Measurements from ENCODE around the gene HES7. TPM values are rescaled to one million over a fixed set of nuclear protein-coding genes. Genes with fewer than 3 reads are reported as not detected.

HES7 gene
- total and polyA plus RNA-seq, 2 donors from 2014 or later, result 0.25 TPM; not detected in 1

DNA sequence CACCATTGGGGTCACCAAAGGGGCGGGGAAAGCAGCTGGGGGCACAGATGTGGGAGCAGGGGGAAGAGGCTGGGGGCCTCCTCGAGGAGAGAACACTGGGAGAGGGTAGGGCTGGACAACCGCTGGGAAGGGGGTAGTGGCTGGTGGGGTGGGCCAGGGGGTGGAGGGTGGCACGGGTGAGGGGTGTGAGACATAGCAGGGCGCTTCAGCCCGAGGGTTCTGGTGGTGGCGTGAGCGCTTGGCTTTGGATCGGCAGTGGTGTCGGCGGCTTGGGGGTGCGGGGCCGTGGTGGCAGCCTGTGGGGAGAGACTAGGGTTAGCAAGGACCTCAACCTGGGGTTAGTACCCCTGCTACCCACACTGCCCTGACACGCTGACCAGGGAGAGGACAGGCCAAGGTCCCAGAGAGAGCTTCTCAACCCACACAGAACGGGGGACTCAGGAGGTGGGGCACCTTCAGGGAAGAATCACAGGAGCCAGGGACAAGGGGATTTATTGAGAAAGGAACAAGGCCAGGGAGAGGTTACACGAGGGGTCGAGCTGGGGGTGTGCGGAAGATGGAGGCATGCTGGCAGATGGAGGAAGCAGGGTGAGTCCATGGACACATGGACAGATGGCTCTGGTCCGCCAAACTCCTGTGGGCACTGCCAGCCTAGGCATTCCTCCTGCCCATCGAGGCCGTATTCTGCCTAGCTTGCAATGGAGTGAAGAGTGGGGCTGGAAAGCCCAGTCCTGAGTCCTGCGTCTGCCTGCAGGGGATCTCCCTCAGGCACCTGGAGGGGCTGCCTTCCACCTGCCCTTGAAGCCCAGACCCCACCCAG, 19.9 kb upstream of the HES7 start:
- DNase-seq (peak in 1 of 5 donors; percentile 38), FAIRE-seq (no peak)
- intact Hi-C loops (cut with DNase I), result no loop called here

GRCh38 chr17:8142887-8143580, 19.1 kb upstream of the HES7 start:
- Histone ChIP-seq H3K27me3 (ENCODE audit: control insufficient read depth, insufficient read depth, low read length) (no peaks in the 10 kb centered on the region), H3K27ac (ENCODE audit: low read depth in 2 of 2, low read length in 2 of 2) (no peak overlapping the region), H3K4me3 (ENCODE audit: low read length in 3 of 3) (no peak overlapping the region), H3K36me3 (ENCODE audit: control insufficient read depth in 2 of 3, insufficient read depth in 3 of 3, low read length in 3 of 3) (peaks cover 0 to 76% (median 66%) of the 10 kb centered on the region in 3 donors), H3K9ac (ENCODE audit: low read length in 3 of 3) (no peak overlapping the region), H3K9me3 (ENCODE audit: control insufficient read depth in 2 of 3, insufficient read depth in 1 of 3, low read length in 3 of 3) (no peaks in the 10 kb centered on the region), H3K4me1 (ENCODE audit: control insufficient read depth in 2 of 3, insufficient read depth in 2 of 3, low read depth in 1 of 3, low read length in 3 of 3) (peaks cover 0 to 11% (median 0%) of the 10 kb centered on the region in 3 donors)
- intact Hi-C loops (cut with DNase I), result no loop called here
- FAIRE-seq (no peak), DNase-seq (peak in 1 of 5 donors; percentile 41)
- TF ChIP-seq, protein P1, sequence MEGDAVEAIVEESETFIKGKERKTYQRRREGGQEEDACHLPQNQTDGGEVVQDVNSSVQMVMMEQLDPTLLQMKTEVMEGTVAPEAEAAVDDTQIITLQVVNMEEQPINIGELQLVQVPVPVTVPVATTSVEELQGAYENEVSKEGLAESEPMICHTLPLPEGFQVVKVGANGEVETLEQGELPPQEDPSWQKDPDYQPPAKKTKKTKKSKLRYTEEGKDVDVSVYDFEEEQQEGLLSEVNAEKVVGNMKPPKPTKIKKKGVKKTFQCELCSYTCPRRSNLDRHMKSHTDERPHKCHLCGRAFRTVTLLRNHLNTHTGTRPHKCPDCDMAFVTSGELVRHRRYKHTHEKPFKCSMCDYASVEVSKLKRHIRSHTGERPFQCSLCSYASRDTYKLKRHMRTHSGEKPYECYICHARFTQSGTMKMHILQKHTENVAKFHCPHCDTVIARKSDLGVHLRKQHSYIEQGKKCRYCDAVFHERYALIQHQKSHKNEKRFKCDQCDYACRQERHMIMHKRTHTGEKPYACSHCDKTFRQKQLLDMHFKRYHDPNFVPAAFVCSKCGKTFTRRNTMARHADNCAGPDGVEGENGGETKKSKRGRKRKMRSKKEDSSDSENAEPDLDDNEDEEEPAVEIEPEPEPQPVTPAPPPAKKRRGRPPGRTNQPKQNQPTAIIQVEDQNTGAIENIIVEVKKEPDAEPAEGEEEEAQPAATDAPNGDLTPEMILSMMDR (IDR thresholded peaks at IDR 0.05; ENCODE audit: borderline replicate concordance, extremely low read depth, insufficient read depth), result no peak

More for the DNA sequence above, 19.9 kb upstream of the HES7 start:
- H3K27ac ChIP-seq (ENCODE audit: low read depth in 2 of 2, low read length in 2 of 2), result no peak overlapping the region
- TF ChIP-seq, protein P1 (IDR thresholded peaks at IDR 0.05; ENCODE audit: borderline replicate concordance, extremely low read depth, insufficient read depth), result no peak
- no peak overlapping the region for H3K4me3 ChIP-seq (ENCODE audit: low read length in 3 of 3)
- H3K36me3 ChIP-seq (ENCODE audit: control insufficient read depth in 2 of 3, insufficient read depth in 3 of 3, low read length in 3 of 3), result peaks cover 0 to 84% (median 72%) of the 10 kb centered on the region in 3 donors
- no peaks in the 10 kb centered on the region for H3K27me3 ChIP-seq (ENCODE audit: control insufficient read depth, insufficient read depth, low read length)
- no peak overlapping the region for H3K9ac ChIP-seq (ENCODE audit: low read length in 3 of 3)
- no peaks in the 10 kb centered on the region for H3K9me3 ChIP-seq (ENCODE audit: control insufficient read depth in 2 of 3, insufficient read depth in 1 of 3, low read length in 3 of 3)
- peaks cover 0 to 7% (median 0%) of the 10 kb centered on the region in 3 donors for H3K4me1 ChIP-seq (ENCODE audit: control insufficient read depth in 2 of 3, insufficient read depth in 2 of 3, low read depth in 1 of 3, low read length in 3 of 3)

DNA sequence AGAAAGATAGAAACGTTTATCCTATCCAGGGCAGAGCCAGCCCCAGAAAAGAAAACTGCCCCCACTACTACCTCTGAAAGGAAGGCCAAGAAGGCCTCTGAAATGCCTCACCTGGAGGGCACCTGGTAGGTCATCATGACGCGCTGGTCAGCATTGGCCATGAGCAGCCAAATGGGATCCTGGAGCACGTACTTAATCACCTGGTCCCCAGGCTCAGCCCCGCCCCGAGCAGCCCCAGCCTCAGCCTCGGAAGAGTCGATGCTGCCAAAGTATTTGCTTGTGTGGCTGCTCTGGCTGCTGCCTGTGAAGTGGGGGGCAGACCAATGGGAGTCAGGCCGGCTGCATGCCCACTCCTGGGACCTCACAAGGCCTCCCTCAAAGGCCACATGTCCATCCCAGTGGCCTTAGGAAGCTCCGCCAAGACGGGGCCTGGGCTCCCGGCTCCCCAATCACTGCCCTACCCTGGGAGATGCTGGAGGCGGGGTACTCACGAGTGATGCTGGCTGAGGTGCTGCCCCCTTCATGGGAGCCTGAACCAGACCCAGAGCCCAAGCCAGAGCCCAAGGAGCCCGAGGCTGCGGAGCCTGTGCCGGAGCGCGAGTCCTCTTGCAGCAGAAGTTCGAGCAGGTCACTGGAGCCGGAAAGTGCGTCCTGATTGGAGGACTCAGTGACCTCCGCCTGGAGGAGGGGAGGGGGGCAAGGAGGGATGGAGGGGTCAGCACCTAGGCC, 18.4 kb upstream of the HES7 start:
- Histone ChIP-seq H3K9ac (ENCODE audit: low read length in 3 of 3) (no peak overlapping the region), H3K27me3 (ENCODE audit: control insufficient read depth, insufficient read depth, low read length) (no peaks in the 10 kb centered on the region), H3K4me3 (ENCODE audit: low read length in 3 of 3) (no peak overlapping the region), H3K27ac (ENCODE audit: low read depth in 2 of 2, low read length in 2 of 2) (no peak overlapping the region), H3K4me1 (ENCODE audit: control insufficient read depth in 2 of 3, insufficient read depth in 2 of 3, low read depth in 1 of 3, low read length in 3 of 3) (peaks cover 0 to 11% (median 5%) of the 10 kb centered on the region in 3 donors), H3K36me3 (ENCODE audit: control insufficient read depth in 2 of 3, insufficient read depth in 3 of 3, low read length in 3 of 3) (peaks cover 0 to 69% (median 59%) of the 10 kb centered on the region in 3 donors), H3K9me3 (ENCODE audit: control insufficient read depth in 2 of 3, insufficient read depth in 1 of 3, low read length in 3 of 3) (no peaks in the 10 kb centered on the region)
- TF ChIP-seq, protein P1 (IDR thresholded peaks at IDR 0.05; ENCODE audit: borderline replicate concordance, extremely low read depth, insufficient read depth), result no peak
- peak in 1 of 5 donors; percentile 40 for DNase-seq
- intact Hi-C loops (cut with DNase I), result no loop called here
- FAIRE-seq, result no peak

Measured in kidney (tissue), 14 donors.